ENCODE measurements around the gene MARK1. TPM values are rescaled to one million over a fixed set of nuclear protein-coding genes. Genes with fewer than 3 reads are reported as not detected.
A peak's percentile ranks its signal among the peaks of the same experiment; 100 is the strongest.

The MARK1 gene
- total and polyA plus RNA-seq, 2 of the 13 experiments (the other 11 are each of a cell fraction or from before 2014, with no cell fraction given), result not detected

DNA sequence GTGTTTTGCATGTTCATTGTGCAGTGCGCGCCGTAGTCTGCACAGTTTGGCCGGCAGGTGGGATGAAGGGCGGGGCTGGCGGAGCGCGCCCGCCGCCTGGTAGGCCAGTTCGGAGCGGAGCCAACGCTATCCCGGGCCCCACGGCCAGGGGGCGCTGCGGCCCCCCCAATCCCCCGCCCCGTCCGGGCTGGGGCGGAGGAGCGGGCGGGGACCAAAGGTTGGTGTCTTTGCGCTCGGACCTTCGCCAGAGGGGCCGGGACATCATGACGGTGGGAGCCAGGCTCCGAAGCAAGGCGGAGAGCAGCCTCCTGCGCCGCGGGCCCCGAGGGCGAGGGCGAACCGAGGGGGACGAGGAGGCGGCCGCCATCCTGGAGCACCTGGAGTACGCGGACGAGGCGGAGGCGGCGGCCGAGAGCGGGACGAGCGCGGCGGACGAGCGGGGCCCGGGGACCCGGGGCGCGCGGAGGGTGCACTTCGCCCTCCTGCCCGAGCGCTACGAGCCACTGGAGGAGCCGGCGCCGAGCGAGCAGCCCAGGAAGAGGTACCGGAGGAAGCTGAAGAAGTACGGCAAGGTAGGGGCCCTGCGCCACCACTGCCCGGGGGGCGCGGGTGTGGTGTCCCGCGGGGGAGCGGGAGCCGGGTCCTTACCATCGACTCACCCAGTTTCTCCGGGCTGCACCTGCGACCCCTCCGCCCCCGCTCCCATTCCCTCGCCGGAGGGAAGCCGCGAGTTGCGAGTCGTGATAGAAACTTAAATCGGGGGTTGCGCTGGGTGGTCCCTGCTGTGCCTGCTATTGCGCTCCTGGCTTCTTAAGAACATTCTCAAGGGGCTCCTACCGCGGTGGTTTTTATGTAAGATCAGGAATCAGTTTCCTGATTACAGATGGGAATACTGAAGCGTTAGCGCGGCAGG lies 162.5 kb downstream of the MARK1 start, which contains the start of gene C1orf115 (continued):
- no peak for TF ChIP-seq ZBTB37 (CRISPR knock-in tag; IDR thresholded peaks at IDR 0.05)
- TF ChIP-seq ZNF672 (CRISPR knock-in tag; IDR thresholded peaks at IDR 0.05), result peak; percentile 79; the same call in 1 of the 2 replicates
- TF ChIP-seq, protein P1, sequence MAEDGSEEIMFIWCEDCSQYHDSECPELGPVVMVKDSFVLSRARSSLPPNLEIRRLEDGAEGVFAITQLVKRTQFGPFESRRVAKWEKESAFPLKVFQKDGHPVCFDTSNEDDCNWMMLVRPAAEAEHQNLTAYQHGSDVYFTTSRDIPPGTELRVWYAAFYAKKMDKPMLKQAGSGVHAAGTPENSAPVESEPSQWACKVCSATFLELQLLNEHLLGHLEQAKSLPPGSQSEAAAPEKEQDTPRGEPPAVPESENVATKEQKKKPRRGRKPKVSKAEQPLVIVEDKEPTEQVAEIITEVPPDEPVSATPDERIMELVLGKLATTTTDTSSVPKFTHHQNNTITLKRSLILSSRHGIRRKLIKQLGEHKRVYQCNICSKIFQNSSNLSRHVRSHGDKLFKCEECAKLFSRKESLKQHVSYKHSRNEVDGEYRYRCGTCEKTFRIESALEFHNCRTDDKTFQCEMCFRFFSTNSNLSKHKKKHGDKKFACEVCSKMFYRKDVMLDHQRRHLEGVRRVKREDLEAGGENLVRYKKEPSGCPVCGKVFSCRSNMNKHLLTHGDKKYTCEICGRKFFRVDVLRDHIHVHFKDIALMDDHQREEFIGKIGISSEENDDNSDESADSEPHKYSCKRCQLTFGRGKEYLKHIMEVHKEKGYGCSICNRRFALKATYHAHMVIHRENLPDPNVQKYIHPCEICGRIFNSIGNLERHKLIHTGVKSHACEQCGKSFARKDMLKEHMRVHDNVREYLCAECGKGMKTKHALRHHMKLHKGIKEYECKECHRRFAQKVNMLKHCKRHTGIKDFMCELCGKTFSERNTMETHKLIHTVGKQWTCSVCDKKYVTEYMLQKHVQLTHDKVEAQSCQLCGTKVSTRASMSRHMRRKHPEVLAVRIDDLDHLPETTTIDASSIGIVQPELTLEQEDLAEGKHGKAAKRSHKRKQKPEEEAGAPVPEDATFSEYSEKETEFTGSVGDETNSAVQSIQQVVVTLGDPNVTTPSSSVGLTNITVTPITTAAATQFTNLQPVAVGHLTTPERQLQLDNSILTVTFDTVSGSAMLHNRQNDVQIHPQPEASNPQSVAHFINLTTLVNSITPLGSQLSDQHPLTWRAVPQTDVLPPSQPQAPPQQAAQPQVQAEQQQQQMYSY (CRISPR knock-in tag; IDR thresholded peaks at IDR 0.05), result peak; percentile 83
- peak; percentile 84 for TF ChIP-seq SP5 (CRISPR knock-in tag; IDR thresholded peaks at IDR 0.05; ENCODE audit: borderline replicate concordance, low read depth)
- TF ChIP-seq, protein P2, sequence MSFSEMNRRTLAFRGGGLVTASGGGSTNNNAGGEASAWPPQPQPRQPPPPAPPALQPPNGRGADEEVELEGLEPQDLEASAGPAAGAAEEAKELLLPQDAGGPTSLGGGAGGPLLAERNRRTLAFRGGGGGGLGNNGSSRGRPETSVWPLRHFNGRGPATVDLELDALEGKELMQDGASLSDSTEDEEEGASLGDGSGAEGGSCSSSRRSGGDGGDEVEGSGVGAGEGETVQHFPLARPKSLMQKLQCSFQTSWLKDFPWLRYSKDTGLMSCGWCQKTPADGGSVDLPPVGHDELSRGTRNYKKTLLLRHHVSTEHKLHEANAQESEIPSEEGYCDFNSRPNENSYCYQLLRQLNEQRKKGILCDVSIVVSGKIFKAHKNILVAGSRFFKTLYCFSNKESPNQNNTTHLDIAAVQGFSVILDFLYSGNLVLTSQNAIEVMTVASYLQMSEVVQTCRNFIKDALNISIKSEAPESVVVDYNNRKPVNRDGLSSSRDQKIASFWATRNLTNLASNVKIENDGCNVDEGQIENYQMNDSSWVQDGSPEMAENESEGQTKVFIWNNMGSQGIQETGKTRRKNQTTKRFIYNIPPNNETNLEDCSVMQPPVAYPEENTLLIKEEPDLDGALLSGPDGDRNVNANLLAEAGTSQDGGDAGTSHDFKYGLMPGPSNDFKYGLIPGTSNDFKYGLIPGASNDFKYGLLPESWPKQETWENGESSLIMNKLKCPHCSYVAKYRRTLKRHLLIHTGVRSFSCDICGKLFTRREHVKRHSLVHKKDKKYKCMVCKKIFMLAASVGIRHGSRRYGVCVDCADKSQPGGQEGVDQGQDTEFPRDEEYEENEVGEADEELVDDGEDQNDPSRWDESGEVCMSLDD (CRISPR knock-in tag; IDR thresholded peaks at IDR 0.05; ENCODE audit: borderline replicate concordance), result no peak
- no peak for TF ChIP-seq RARG (CRISPR knock-in tag; IDR thresholded peaks at IDR 0.05; ENCODE audit: low read depth)
- TF ChIP-seq AHR (CRISPR knock-in tag; IDR thresholded peaks at IDR 0.05), result no peak
- TF ChIP-seq TAF1 (CRISPR knock-in tag; IDR thresholded peaks at IDR 0.05), result peak; percentile 83; the same call in 1 of the 2 replicates
- peak; percentile 57; the same call in 1 of the 2 replicates for TF ChIP-seq ZNF770 (CRISPR knock-in tag; IDR thresholded peaks at IDR 0.05)
- TF ChIP-seq ZNF530 (CRISPR knock-in tag; IDR thresholded peaks at IDR 0.05; ENCODE audit: low read depth), result no peak
- no peak for TF ChIP-seq ZMAT5 (CRISPR knock-in tag; IDR thresholded peaks at IDR 0.05; ENCODE audit: borderline replicate concordance, low read depth)
- no peak for TF ChIP-seq ZNF724P (CRISPR knock-in tag; IDR thresholded peaks at IDR 0.05; ENCODE audit: borderline replicate concordance)
- TF ChIP-seq YEATS2 (CRISPR knock-in tag; IDR thresholded peaks at IDR 0.05; ENCODE audit: borderline replicate concordance), result peak; percentile 78; the same call in 1 of the 2 replicates
- TF ChIP-seq, protein P3, sequence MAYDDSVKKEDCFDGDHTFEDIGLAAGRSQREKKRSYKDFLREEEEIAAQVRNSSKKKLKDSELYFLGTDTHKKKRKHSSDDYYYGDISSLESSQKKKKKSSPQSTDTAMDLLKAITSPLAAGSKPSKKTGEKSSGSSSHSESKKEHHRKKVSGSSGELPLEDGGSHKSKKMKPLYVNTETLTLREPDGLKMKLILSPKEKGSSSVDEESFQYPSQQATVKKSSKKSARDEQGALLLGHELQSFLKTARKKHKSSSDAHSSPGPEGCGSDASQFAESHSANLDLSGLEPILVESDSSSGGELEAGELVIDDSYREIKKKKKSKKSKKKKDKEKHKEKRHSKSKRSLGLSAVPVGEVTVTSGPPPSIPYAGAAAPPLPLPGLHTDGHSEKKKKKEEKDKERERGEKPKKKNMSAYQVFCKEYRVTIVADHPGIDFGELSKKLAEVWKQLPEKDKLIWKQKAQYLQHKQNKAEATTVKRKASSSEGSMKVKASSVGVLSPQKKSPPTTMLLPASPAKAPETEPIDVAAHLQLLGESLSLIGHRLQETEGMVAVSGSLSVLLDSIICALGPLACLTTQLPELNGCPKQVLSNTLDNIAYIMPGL (CRISPR knock-in tag; IDR thresholded peaks at IDR 0.05; ENCODE audit: borderline replicate concordance in 1 of 2, low read depth in 1 of 2), result peak; percentile 98 to 100
